ENCODE data around the gene CHTF18.

- no peak for TF ChIP-seq POLR2AphosphoS5 (IDR thresholded peaks at IDR 0.05; ENCODE audit: insufficient read depth, low read depth, low read length)
- TF ChIP-seq CTCF (IDR thresholded peaks at IDR 0.05; ENCODE audit: extremely low read depth in 1 of 2, insufficient read depth in 1 of 2, low read depth in 1 of 2, low read length in 2 of 2) = no peak
- TF ChIP-seq EZH2 (IDR thresholded peaks at IDR 0.05; ENCODE audit: borderline replicate concordance, low read depth, low read length, severe bottlenecking) = no peak
- no peak for TF ChIP-seq POLR2A (IDR thresholded peaks at IDR 0.05; ENCODE audit: low read depth, low read length)
Measured at GRCh38 chr16:790086-790485, 1.7 kb downstream of the CHTF18 start.

All from endothelial cell of umbilical vein (primary cell).